VCaP (cell line): ENCODE data around the gene ACACA.
A peak's percentile ranks its signal among the peaks of the same experiment; 100 is the strongest.

Source experiments
- H3K27ac ChIP-seq: fragments of 450-650 bp; 2 replicates; pipeline ENCODE4 v1.5.1; 2017
- TF ChIP-seq, protein P1 (sequence below): fragments of 450-650 bp; conservative IDR thresholded peaks from 2 replicates; pipeline ENCODE4 v1.5.1; 2017; ENCODE audit warnings: mild to moderate bottlenecking, moderate library complexity

Gene ACACA

DNA sequence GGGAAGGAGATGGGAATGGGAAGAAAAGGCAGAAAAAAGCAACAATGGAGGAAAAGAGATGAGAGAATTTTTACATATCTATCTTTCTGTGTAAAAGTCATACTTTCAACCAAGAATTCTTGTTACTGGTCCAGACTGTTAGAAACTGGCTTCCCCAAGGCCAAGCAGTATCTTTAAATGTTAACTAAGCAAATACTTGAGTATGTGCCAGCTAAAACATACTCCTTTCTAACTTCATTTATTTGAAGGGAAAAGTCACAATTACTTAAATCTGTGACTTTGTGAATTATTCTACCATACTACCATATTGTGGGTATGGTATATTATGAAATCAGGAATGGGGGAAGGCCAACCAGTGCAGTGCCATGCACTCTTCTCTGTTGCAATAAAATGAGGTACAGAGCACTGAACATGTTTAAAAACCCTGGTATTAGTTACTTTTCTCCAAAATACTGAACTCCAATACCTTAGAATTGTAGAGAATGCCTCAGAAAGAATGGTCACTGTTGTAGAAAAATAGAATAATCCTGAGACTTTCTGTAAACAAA, 123.1 kb downstream of the ACACA start:
- peak overlapping the region; percentile 55 for H3K27ac ChIP-seq
- TF ChIP-seq, protein P1, sequence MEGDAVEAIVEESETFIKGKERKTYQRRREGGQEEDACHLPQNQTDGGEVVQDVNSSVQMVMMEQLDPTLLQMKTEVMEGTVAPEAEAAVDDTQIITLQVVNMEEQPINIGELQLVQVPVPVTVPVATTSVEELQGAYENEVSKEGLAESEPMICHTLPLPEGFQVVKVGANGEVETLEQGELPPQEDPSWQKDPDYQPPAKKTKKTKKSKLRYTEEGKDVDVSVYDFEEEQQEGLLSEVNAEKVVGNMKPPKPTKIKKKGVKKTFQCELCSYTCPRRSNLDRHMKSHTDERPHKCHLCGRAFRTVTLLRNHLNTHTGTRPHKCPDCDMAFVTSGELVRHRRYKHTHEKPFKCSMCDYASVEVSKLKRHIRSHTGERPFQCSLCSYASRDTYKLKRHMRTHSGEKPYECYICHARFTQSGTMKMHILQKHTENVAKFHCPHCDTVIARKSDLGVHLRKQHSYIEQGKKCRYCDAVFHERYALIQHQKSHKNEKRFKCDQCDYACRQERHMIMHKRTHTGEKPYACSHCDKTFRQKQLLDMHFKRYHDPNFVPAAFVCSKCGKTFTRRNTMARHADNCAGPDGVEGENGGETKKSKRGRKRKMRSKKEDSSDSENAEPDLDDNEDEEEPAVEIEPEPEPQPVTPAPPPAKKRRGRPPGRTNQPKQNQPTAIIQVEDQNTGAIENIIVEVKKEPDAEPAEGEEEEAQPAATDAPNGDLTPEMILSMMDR = no peak

DNA sequence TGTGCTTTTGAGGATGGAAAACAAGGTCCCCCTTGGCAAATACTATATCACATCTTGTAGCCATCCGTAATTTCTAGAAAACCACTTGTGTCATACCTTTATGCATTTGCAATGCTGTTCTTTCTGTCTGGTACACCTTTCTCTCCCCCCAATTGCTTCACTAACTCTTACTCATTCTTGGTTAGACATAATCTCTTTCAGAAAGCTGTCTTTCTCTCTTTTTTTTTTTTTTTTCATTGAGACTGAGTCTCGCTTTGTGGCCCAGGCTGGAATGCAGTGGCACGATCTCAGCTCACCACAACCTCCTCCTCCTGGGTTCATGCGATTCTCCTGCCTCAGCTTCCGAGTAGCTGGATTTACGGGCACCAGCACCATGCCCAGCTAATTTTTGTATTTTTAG, 125.8 kb downstream of the ACACA start:
- TF ChIP-seq, protein P1 = no peak

DNA sequence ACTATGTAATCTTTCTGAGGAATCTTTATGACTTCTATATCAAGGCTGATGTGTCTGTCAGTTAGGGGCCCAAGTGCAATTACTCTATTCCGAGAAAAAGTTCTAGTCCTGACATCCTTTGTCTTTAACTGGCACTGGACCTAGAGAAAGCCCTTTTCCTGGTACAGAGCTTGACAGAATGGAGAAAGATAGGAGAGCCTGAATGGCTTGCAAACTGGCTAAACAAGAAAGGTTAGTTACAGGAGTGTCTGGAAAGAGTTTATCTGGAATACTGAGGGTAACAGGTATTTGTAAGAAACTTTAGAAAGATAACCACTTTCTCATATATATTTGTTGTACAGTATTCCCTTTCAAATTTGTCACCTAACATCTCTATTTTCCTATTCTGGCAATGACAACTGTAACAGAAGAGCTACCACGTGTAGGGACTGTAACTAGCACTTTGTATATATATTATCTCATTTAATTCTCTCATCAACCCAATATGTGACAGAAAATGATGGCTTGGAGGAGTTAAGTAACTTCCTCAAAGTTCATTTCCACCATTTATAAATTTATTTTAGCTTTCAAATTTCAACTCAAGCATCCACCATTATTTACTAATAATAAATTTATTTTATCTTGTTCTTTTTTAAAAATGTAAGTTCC, 128.3 kb downstream of the ACACA start:
- peak overlapping the region; percentile 89 for H3K27ac ChIP-seq
- TF ChIP-seq, protein P1 = no peak

More for the DNA sequence above, 125.8 kb downstream of the ACACA start:
- H3K27ac ChIP-seq = no peak overlapping the region

DNA sequence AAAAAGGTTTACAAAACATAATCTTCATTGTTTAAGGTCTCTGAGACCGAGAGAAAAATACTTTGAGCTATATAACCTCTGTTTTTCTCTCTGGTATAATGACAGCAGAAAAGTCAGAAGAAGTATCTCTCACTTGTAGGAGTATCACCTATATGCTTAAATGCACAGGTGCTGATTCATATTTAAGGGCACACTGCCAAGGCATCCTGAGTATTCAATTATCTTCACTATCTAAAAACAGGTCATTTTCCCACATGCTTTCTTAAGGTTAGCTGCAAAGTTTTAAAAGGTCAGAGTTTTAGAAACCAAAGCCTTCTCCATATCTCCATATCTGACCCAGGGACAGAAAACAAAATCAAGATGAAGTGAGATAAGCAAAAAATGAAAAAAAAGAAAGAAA, 130.2 kb downstream of the ACACA start:
- TF ChIP-seq, protein P1 = no peak
- H3K27ac ChIP-seq = peak overlapping the region; percentile 89

DNA sequence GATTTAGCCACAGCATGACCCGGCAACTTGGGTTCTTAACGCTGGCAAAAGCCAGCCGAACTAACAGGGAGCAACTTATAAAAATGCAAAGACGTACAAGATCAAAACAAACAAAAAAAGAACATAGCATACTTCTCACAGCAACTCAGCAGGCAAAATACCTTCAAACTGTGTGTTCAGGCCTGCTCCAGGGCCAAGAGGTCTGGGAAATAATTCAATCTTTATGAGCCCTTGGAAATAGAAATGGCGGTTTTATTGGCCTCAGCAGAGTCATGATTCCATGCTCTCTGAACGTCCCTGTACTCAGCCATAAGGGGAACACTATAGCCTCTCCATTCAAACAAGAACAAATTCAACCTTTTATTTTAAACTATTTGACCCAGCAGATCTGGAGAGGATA, 132.2 kb downstream of the ACACA start:
- TF ChIP-seq, protein P1 = no peak
- peak overlapping the region; percentile 89 for H3K27ac ChIP-seq

DNA sequence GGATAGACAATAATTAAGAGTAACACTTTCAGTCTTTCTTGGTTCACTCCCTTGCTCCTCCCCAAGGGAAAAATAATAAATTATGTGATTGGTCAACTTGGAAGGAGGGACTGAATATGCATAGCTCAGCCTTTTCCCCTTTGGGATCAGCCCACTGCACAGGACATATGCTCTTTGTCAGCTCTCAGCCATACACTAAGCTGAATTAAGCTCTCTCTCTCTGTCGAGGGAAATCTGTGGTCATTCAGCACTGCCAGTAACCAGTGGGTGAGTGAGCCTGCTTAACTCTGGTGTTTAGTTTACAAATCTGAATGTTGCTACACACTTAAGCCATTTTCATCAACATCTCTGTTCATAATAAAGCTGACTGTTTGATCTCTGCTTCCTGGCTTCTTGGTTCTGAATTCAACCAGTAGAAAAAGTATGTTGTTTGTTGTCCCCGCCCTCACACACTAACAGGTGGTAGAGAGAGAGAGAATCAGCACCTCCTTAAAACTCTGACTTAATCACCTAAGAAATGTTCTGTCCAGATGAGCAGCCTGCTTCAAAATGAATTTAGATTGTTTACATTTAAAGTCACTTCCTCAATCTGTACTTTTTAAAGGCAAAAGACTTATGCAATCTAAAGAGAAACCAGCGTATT, 133.1 kb downstream of the ACACA start:
- H3K27ac ChIP-seq = peak overlapping the region; percentile 89
- TF ChIP-seq, protein P1 = no peak

DNA sequence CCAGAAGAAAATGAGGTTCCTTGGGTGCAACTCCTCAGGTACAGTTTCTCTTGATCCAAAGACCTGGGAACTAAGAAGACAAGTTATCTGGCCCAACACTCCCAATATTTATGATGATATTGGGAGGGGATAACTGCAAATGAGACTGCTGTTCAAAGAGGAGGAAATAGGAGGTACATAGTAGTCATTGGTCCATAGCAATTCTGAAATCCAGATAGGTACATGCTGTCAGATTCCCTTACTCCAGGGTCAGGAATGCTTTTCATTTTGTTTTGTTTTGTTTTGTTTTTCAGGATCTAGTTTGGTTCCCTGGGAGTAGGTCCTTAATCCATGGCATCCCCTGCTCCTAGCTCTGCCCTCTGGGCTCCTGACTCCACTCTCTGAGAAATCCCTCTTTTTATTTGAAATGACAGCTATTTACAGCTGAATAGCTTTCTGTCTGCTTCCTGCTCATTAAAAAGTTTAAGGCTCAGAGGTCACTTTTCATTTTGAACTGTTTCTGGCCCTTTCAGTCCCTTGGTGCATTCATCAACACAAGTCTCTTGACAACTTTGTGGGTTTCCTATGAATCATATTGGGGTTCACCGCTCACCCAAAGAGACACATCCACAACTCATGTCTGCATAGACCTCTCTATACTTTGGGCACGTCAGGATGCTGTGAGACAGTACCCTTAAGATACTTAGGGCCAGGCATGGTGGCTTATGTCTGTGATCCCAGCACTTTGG, 141.0 kb downstream of the ACACA start:
- TF ChIP-seq, protein P1 = no peak
- H3K27ac ChIP-seq = no peak overlapping the region
